ENCODE data around the gene KIF12. TPM values are rescaled to one million over a fixed set of nuclear protein-coding genes. Genes with fewer than 3 reads are reported as not detected.

Gene KIF12
- total RNA-seq, 4 donors from 2014 or later = 1.2 TPM; not detected in 3

GRCh38 chr9:114140401-114140800 is 41.3 kb upstream of the KIF12 start:
- no peak overlapping the region for H3K4me3 ChIP-seq
- intact Hi-C loops (cut with DNase I) = no loop called here
- H3K27ac ChIP-seq = no peak overlapping the region
- no peaks in the 10 kb centered on the region for H3K36me3 ChIP-seq
- DNase-seq = no peak
- WGBS, 2 donors = 78 to 92% methylated on average over 1 to 2 of the region's 2 CpGs
- no peaks in the 10 kb centered on the region for H3K9me3 ChIP-seq
- H3K27me3 ChIP-seq = peaks cover 0 to 57% (median 0%) of the 10 kb centered on the region in 4 donors
- peaks cover 0 to 13% (median 0%) of the 10 kb centered on the region in 3 donors for H3K4me1 ChIP-seq
- TF ChIP-seq POLR2A (IDR thresholded peaks at IDR 0.05) = no peak
- no peak for TF ChIP-seq CTCF (IDR thresholded peaks at IDR 0.05)

- Histone ChIP-seq H3K27me3 (peaks cover 0 to 61% (median 0%) of the 10 kb centered on the region in 4 donors), H3K4me3 (no peak overlapping the region), H3K4me1 (peaks cover 0 to 13% (median 0%) of the 10 kb centered on the region in 3 donors), H3K27ac (no peak overlapping the region), H3K9me3 (no peaks in the 10 kb centered on the region), H3K36me3 (no peaks in the 10 kb centered on the region)
- no peak for DNase-seq
- intact Hi-C loops (cut with DNase I) = no loop called here
- 83 to 91% methylated on average over 5 of the region's 5 CpGs for WGBS, 2 donors
- TF ChIP-seq POLR2A (IDR thresholded peaks at IDR 0.05) (no peak), CTCF (IDR thresholded peaks at IDR 0.05) (no peak)
Measured at GRCh38 chr9:114139071-114139470, 40.0 kb upstream of the KIF12 start.

GRCh38 chr9:114138552-114138971 is 39.5 kb upstream of the KIF12 start:
- intact Hi-C loops (cut with DNase I) = no loop called here
- no peak for TF ChIP-seq POLR2A (IDR thresholded peaks at IDR 0.05)
- no peak for TF ChIP-seq CTCF (IDR thresholded peaks at IDR 0.05)
- Histone ChIP-seq H3K4me1 (peaks cover 0 to 13% (median 0%) of the 10 kb centered on the region in 3 donors), H3K36me3 (no peaks in the 10 kb centered on the region), H3K9me3 (no peaks in the 10 kb centered on the region), H3K27me3 (peaks cover 0 to 56% (median 0%) of the 10 kb centered on the region in 4 donors), H3K27ac (no peak overlapping the region), H3K4me3 (no peak overlapping the region)
- 73% methylated on average over 2 to 3 of the region's 8 CpGs for WGBS, 2 donors
- no peak for DNase-seq

GRCh38 chr9:114137831-114138230 is 38.7 kb upstream of the KIF12 start:
- DNase-seq = no peak
- Histone ChIP-seq H3K36me3 (no peaks in the 10 kb centered on the region), H3K4me3 (no peak overlapping the region), H3K27ac (no peak overlapping the region), H3K27me3 (peaks cover 0 to 60% (median 0%) of the 10 kb centered on the region in 4 donors), H3K9me3 (no peaks in the 10 kb centered on the region), H3K4me1 (peaks cover 0 to 13% (median 0%) of the 10 kb centered on the region in 3 donors)
- intact Hi-C loops (cut with DNase I) = no loop called here
- TF ChIP-seq POLR2A (IDR thresholded peaks at IDR 0.05) (no peak), CTCF (IDR thresholded peaks at IDR 0.05) (no peak)
- 67 to 74% methylated on average over 6 of the region's 6 CpGs for WGBS, 2 donors

- H3K27me3 ChIP-seq = peaks cover 0 to 50% (median 0%) of the 10 kb centered on the region in 4 donors
- H3K27ac ChIP-seq = no peak overlapping the region
- TF ChIP-seq CTCF (IDR thresholded peaks at IDR 0.05) = no peak
- DNase-seq = no peak
- 71% methylated on average over 4 of the region's 5 CpGs; no CpG with 5 or more reads in 1 of the 2 donors for WGBS, 2 donors
- no peaks in the 10 kb centered on the region for H3K36me3 ChIP-seq
- intact Hi-C loops (cut with DNase I) = no loop called here
- H3K9me3 ChIP-seq = no peaks in the 10 kb centered on the region
- H3K4me1 ChIP-seq = no peaks in the 10 kb centered on the region
- H3K4me3 ChIP-seq = no peak overlapping the region
Measured at GRCh38 chr9:114134827-114135396, 35.8 kb upstream of the KIF12 start.

All from esophagus squamous epithelium (tissue), 5 donors.